NCI-H1436 treated with DMSO at 0.1 percent for 48 hours (cell line): ENCODE measurements around the gene MAPK4.
"Not testable (repeated sequence)": the region's sequence is repeated elsewhere in the genome, so short reads cannot be mapped to it uniquely, and the experiment has no call there.

Experiments
- DNase-seq: peaks from one replicate; lab custom pipeline; 2025; lab: John Stamatoyannopoulos, UW

Gene MAPK4

GRCh38 chr18:50559752-50560680 is at the start of gene MAPK4:
Gene MAPK4, plus strand, starts transcription at chr18:50560087. Its CDS starts 103,872 bp downstream, at chr18:50663959.
- DNase-seq, result no peak

GRCh38 chr18:50517277-50517676 is 42.6 kb upstream of the MAPK4 start:
- not testable (repeated sequence) for DNase-seq

GRCh38 chr18:50518787-50519546 is 40.9 kb upstream of the MAPK4 start:
- no peak for DNase-seq

GRCh38 chr18:50523165-50523564 is 36.7 kb upstream of the MAPK4 start:
- DNase-seq, result no peak

- no peak for DNase-seq
These were observed 32.1 kb upstream of the MAPK4 start for GRCh38 chr18:50527636-50528307.

- no peak for DNase-seq
These were observed 31.1 kb upstream of the MAPK4 start for GRCh38 chr18:50528806-50529205.

- DNase-seq, result not testable (repeated sequence)
These were observed 26.1 kb upstream of the MAPK4 start for GRCh38 chr18:50533822-50534221.

- DNase-seq, result not testable (repeated sequence)
These were observed 15.4 kb upstream of the MAPK4 start for GRCh38 chr18:50544476-50544875.

- no peak for DNase-seq
These were observed 14.0 kb upstream of the MAPK4 start for GRCh38 chr18:50545936-50546335.

GRCh38 chr18:50548160-50548559 is 11.7 kb upstream of the MAPK4 start:
- no peak for DNase-seq

- not testable (repeated sequence) for DNase-seq
These were observed 8.2 kb upstream of the MAPK4 start for GRCh38 chr18:50551651-50552050.

GRCh38 chr18:50558157-50558556 is 1.7 kb upstream of the MAPK4 start:
- DNase-seq, result no peak

- no peak for DNase-seq
These were observed 737 bp upstream of the MAPK4 start for GRCh38 chr18:50558948-50559751.

GRCh38 chr18:50560681-50561629 is 1.1 kb downstream of the MAPK4 start:
- no peak for DNase-seq

- not testable (repeated sequence) for DNase-seq
These were observed 2.4 kb downstream of the MAPK4 start for GRCh38 chr18:50562258-50562657.

GRCh38 chr18:50562686-50563085 is 2.8 kb downstream of the MAPK4 start:
- DNase-seq, result no peak

GRCh38 chr18:50563376-50563775 is 3.5 kb downstream of the MAPK4 start:
- DNase-seq, result no peak

- no peak for DNase-seq
These were observed 10.0 kb downstream of the MAPK4 start for GRCh38 chr18:50569930-50570329.

GRCh38 chr18:50571606-50572005 is 11.7 kb downstream of the MAPK4 start:
- no peak for DNase-seq

GRCh38 chr18:50573196-50573595 is 13.3 kb downstream of the MAPK4 start:
- DNase-seq, result not testable (repeated sequence)
